OCI-LY7 (cell line): ENCODE measurements around the gene SRCIN1. TPM values are rescaled to one million over a fixed set of nuclear protein-coding genes. Genes with fewer than 3 reads are reported as not detected.
"Not testable (repeated sequence)": the region's sequence is repeated elsewhere in the genome, so short reads cannot be mapped to it uniquely, and the experiment has no call there.

Source experiments
- BruUV-seq: library from RNA; stranded (reverse); fragments of 400-500 nt; replicated peaks from 2 replicates; lab custom pipeline; 2021; lab: Mats Ljungman, UMichigan
- CTCF ChIA-PET: fragments of 300-600 bp; sonication (Branson Sonifier 250); formaldehyde crosslinking; loops from one replicate; lab custom pipeline; 2022; ENCODE audit warnings: antibody characterized with exemption; ENCODE audit not compliant: unreplicated experiment; lab: Charles Lee
- POLR2A ChIA-PET: fragments of 300-600 bp; sonication (Branson Sonifier 250); formaldehyde crosslinking; loops from one replicate; lab custom pipeline; 2022; ENCODE audit warnings: antibody characterized with exemption; lab: Charles Lee
- DNase-seq: peaks from one replicate; pipeline ENCODE4 v3.0.0-alpha.2; 2015; ENCODE audit warnings: low spot score
- H2AFZ ChIP-seq: fragments of 200-600 bp; sonication (generic), shearing (Covaris generic); 2 replicates; pipeline ENCODE4 v1.6.1; 2014; ENCODE audit warnings: mild to moderate bottlenecking, antibody characterized with exemption, low read length, moderate library complexity
- H3K27ac ChIP-seq: fragments of 200-600 bp; sonication (generic); 2 replicates; pipeline ENCODE4 v1.5.1; 2014; ENCODE audit warnings: mixed run types, low read depth, mild to moderate bottlenecking, moderate library complexity, low read length, inconsistent platforms; ENCODE audit not compliant: poor library complexity, severe bottlenecking
- H3K36me3 ChIP-seq: fragments of 200-600 bp; sonication (generic); 2 replicates; pipeline ENCODE4 v1.6.1; 2014; ENCODE audit warnings: mild to moderate bottlenecking, antibody characterized with exemption, low read length, moderate library complexity, mixed read lengths; ENCODE audit not compliant: insufficient read depth
- H3K4me1 ChIP-seq: fragments of 200-600 bp; sonication (generic); 2 replicates; pipeline ENCODE4 v1.5.1; 2014; ENCODE audit warnings: mild to moderate bottlenecking, low read length; ENCODE audit not compliant: insufficient read depth, poor library complexity, severe bottlenecking
- H3K4me2 ChIP-seq: fragments of 200-600 bp; sonication (generic); 2 replicates; pipeline ENCODE4 v1.6.1; 2014; ENCODE audit warnings: mild to moderate bottlenecking, low read length
- H3K4me3 ChIP-seq: fragments of 200-600 bp; sonication (generic); 2 replicates; pipeline ENCODE4 v1.5.1; 2014; ENCODE audit warnings: mild to moderate bottlenecking, low read depth, low read length; ENCODE audit not compliant: poor library complexity, severe bottlenecking
- H3K79me2 ChIP-seq: fragments of 200-600 bp; sonication (generic); 2 replicates; pipeline ENCODE4 v1.6.1; 2016; ENCODE audit warnings: low read depth, mild to moderate bottlenecking, low read length, moderate library complexity, mixed read lengths; ENCODE audit not compliant: insufficient read depth
- H3K9me2 ChIP-seq: fragments of 200-600 bp; sonication (generic); 2 replicates; pipeline ENCODE4 v1.6.1; 2016; ENCODE audit warnings: mild to moderate bottlenecking, low read length, mixed read lengths; ENCODE audit not compliant: insufficient read depth
- H3K9me3 ChIP-seq: fragments of 200-600 bp; sonication (generic); 2 replicates; pipeline ENCODE4 v1.6.1; 2014; ENCODE audit warnings: mild to moderate bottlenecking, mixed run types, low read length, mixed read lengths
- H4K20me1 ChIP-seq: fragments of 200-600 bp; sonication (generic); 2 replicates; pipeline ENCODE4 v1.6.1; 2014; ENCODE audit warnings: mild to moderate bottlenecking, antibody characterized with exemption, low read length, moderate library complexity, mixed read lengths; ENCODE audit not compliant: insufficient read depth
- CTCF ChIP-seq: fragments of 200-600 bp; sonication (generic); conservative IDR thresholded peaks from 2 replicates; pipeline ENCODE4 v1.5.1; 2014; ENCODE audit warnings: mild to moderate bottlenecking, antibody characterized with exemption, low read length, moderate library complexity, mixed read lengths
- EZH2phosphoT487 ChIP-seq: fragments of 200-600 bp; sonication (generic); IDR thresholded peaks from 2 replicates; pipeline ENCODE4 v1.6.1; 2018; ENCODE audit warnings: low read depth, borderline replicate concordance, mild to moderate bottlenecking, mixed run types, antibody characterized with exemption, low read length, moderate library complexity, mixed read lengths
- intact Hi-C: fragments of 100-400 bp; cut with micrococcal nuclease; formaldehyde crosslinking; loops from one replicate; pipeline ENCODE4 v1.10.0; 2022; ENCODE audit not compliant: unreplicated experiment
- total RNA-seq, 2 experiments: library from RNA; depleted of rRNA in 1 of 2; stranded (reverse); fragments of >200 nt in 1 of 2; shearing (Covaris generic) in 1 of 2; gene quantifications; 2 replicates each; pipeline ENCODE4 v1.2.3, GENCODE V29; 2014 to 2022

Gene SRCIN1
- total RNA-seq, 2 experiments from 2014 or later, result 1.5 to 4.6 TPM

- Histone ChIP-seq H4K20me1 (no peaks in the 10 kb centered on the region), H3K4me1 (no peaks in the 10 kb centered on the region), H3K4me3 (no peak overlapping the region), H3K9me3 (no peaks in the 10 kb centered on the region), H2AFZ (no peak overlapping the region), H3K36me3 (no peaks in the 10 kb centered on the region), H3K79me2 (no peaks in the 10 kb centered on the region), H3K4me2 (no peak overlapping the region), H3K9me2 (no peaks in the 10 kb centered on the region), H3K27ac (no peak overlapping the region)
- no TSS peak for BruUV-seq
- ChIA-PET POLR2A (no interaction called here), CTCF (no interaction called here)
- intact Hi-C loops, result no loop called here
- no peak for DNase-seq
- no peak for TF ChIP-seq CTCF
- no peak for TF ChIP-seq EZH2phosphoT487
Measured at GRCh38 chr17:38498353-38498752, 107.4 kb downstream of the SRCIN1 start.

GRCh38 chr17:38497656-38498055 lies 108.1 kb downstream of the SRCIN1 start:
- H3K9me3 ChIP-seq, CTCF ChIA-PET, H3K4me2 ChIP-seq, H3K36me3 ChIP-seq, H3K27ac ChIP-seq, H3K9me2 ChIP-seq, BruUV-seq, H3K79me2 ChIP-seq, DNase-seq, POLR2A ChIA-PET, H3K4me1 ChIP-seq, intact Hi-C loops, H4K20me1 ChIP-seq, H3K4me3 ChIP-seq, H2AFZ ChIP-seq: not testable (repeated sequence)

GRCh38 chr17:38494152-38494551 lies 111.6 kb downstream of the SRCIN1 start:
- POLR2A ChIA-PET, BruUV-seq: not testable (repeated sequence)

More at GRCh38 chr17:38494152-38494551, 111.6 kb downstream of the SRCIN1 start:
- H3K79me2 ChIP-seq, H3K36me3 ChIP-seq, H3K4me2 ChIP-seq, H4K20me1 ChIP-seq, H3K9me3 ChIP-seq, DNase-seq, H3K4me3 ChIP-seq, CTCF ChIA-PET, H2AFZ ChIP-seq, H3K4me1 ChIP-seq, H3K27ac ChIP-seq, H3K9me2 ChIP-seq: not testable (repeated sequence)
- intact Hi-C loops, result loop anchor here (5.0 kb wide), 1 partner anchor 142 kb away; the partner anchor contains the start of gene SOCS7
